Skeletal muscle tissue (tissue), 4 donors: ENCODE results near the gene GDNF. TPM values are rescaled to one million over a fixed set of nuclear protein-coding genes. Genes with fewer than 3 reads are reported as not detected.

Experiments used
- H3K27ac ChIP-seq: one replicate; pipeline ENCODE4 v1.7.0; 2013; ENCODE audit warnings: mild to moderate bottlenecking, low read depth, low read length, inconsistent platforms
- H3K27me3 ChIP-seq, 3 donors: one replicate each; pipeline ENCODE4 v1.7.0; 2013; ENCODE audit warnings: low read length in 3 of 3; ENCODE audit not compliant: control insufficient read depth in 3 of 3, insufficient read depth in 3 of 3
- H3K36me3 ChIP-seq, 3 donors: one replicate each; pipeline ENCODE4 v1.7.0; 2013; ENCODE audit warnings: low read length in 3 of 3; ENCODE audit not compliant: control insufficient read depth in 3 of 3, insufficient read depth in 3 of 3
- H3K4me1 ChIP-seq, 3 donors: one replicate each; pipeline ENCODE4 v1.7.0; 2013; ENCODE audit warnings: low read length in 3 of 3, mild to moderate bottlenecking in 3 of 3; ENCODE audit not compliant: control insufficient read depth in 3 of 3, insufficient read depth in 3 of 3
- H3K4me3 ChIP-seq, 3 donors: one replicate each; pipeline ENCODE4 v1.7.0; 2013; ENCODE audit warnings: low read length in 3 of 3
- H3K9ac ChIP-seq, 3 donors: one replicate each; pipeline ENCODE4 v1.7.0; 2013; ENCODE audit warnings: low read length in 3 of 3, mild to moderate bottlenecking in 3 of 3, moderate library complexity in 2 of 3, low read depth in 1 of 3
- H3K9me3 ChIP-seq, 3 donors: one replicate each; pipeline ENCODE4 v1.7.0; 2013; ENCODE audit warnings: low read length in 3 of 3; ENCODE audit not compliant: control insufficient read depth in 3 of 3
- total RNA-seq: library from RNA; depleted of rRNA; stranded (reverse); fragments of >200 nt; gene quantifications from one replicate; pipeline ENCODE4 v1.2.3, GENCODE V29; 2014
- donor health status: Osteomylitis.

GDNF gene
- 0.52 TPM for total RNA-seq

GRCh38 chr5:37839407-37840052 is at the start of gene GDNF:
TSS of gene GDNF (minus strand) at chr5:37840041. CDS start at chr5:37834796, 5,245 bp downstream.
- Histone ChIP-seq H3K36me3 (peaks cover 0 to 3% (median 0%) of the 10 kb centered on the region in 3 donors), H3K27me3 (peaks cover 36 to 57% (median 45%) of the 10 kb centered on the region in 3 donors), H3K4me3 (peak within 1 kb of the TSS; percentile 71 to 85 (median 73)), H3K27ac (peak within 1 kb of the TSS; percentile 87), H3K9me3 (no peaks in the 10 kb centered on the region), H3K9ac (peak within 1 kb of the TSS; percentile 81 to 91 (median 85)), H3K4me1 (peaks cover 24 to 41% (median 34%) of the 10 kb centered on the region in 3 donors)

GRCh38 chr5:37888476-37888875 is 48.6 kb upstream of the GDNF start:
- Histone ChIP-seq H3K27me3 (peaks cover 0 to 2% (median 0%) of the 10 kb centered on the region in 3 donors), H3K4me1 (no peaks in the 10 kb centered on the region)

GRCh38 chr5:37886242-37886905 is 46.5 kb upstream of the GDNF start:
- no peaks in the 10 kb centered on the region for H3K4me1 ChIP-seq
- no peak overlapping the region for H3K9ac ChIP-seq
- H3K9me3 ChIP-seq: no peaks in the 10 kb centered on the region

More at GRCh38 chr5:37888476-37888875, 48.6 kb upstream of the GDNF start:
- Histone ChIP-seq H3K27ac (no peak overlapping the region), H3K9ac (no peak overlapping the region), H3K36me3 (no peaks in the 10 kb centered on the region), H3K4me3 (no peak overlapping the region), H3K9me3 (no peaks in the 10 kb centered on the region)

GRCh38 chr5:37882636-37883035 is 42.8 kb upstream of the GDNF start:
- no peaks in the 10 kb centered on the region for H3K36me3 ChIP-seq

More at GRCh38 chr5:37886242-37886905, 46.5 kb upstream of the GDNF start:
- H3K4me3 ChIP-seq: no peak overlapping the region
- H3K27ac ChIP-seq: no peak overlapping the region
- H3K36me3 ChIP-seq: no peaks in the 10 kb centered on the region
- peaks cover 0 to 2% (median 0%) of the 10 kb centered on the region in 3 donors for H3K27me3 ChIP-seq

GRCh38 chr5:37881359-37881758 is 41.5 kb upstream of the GDNF start:
- H3K4me3 ChIP-seq: no peak overlapping the region
- H3K4me1 ChIP-seq: no peaks in the 10 kb centered on the region
- H3K9me3 ChIP-seq: no peaks in the 10 kb centered on the region
- no peaks in the 10 kb centered on the region for H3K36me3 ChIP-seq
- no peak overlapping the region for H3K27ac ChIP-seq
- no peak overlapping the region for H3K9ac ChIP-seq
- no peaks in the 10 kb centered on the region for H3K27me3 ChIP-seq

More at GRCh38 chr5:37882636-37883035, 42.8 kb upstream of the GDNF start:
- Histone ChIP-seq H3K4me1 (no peaks in the 10 kb centered on the region), H3K4me3 (no peak overlapping the region), H3K27ac (no peak overlapping the region), H3K9me3 (no peaks in the 10 kb centered on the region), H3K9ac (no peak overlapping the region), H3K27me3 (peaks cover 0 to 2% (median 0%) of the 10 kb centered on the region in 3 donors)

GRCh38 chr5:37876943-37877342 is 37.1 kb upstream of the GDNF start:
- Histone ChIP-seq H3K4me3 (no peak overlapping the region), H3K36me3 (no peaks in the 10 kb centered on the region), H3K27ac (no peak overlapping the region), H3K4me1 (no peaks in the 10 kb centered on the region), H3K27me3 (no peaks in the 10 kb centered on the region), H3K9me3 (no peaks in the 10 kb centered on the region), H3K9ac (no peak overlapping the region)

- H3K9me3 ChIP-seq: no peaks in the 10 kb centered on the region
- H3K9ac ChIP-seq: no peak overlapping the region
- H3K27me3 ChIP-seq: no peaks in the 10 kb centered on the region
- H3K27ac ChIP-seq: no peak overlapping the region
- H3K4me1 ChIP-seq: no peaks in the 10 kb centered on the region
- H3K4me3 ChIP-seq: no peak overlapping the region
- H3K36me3 ChIP-seq: no peaks in the 10 kb centered on the region
These were observed 36.4 kb upstream of the GDNF start for GRCh38 chr5:37876245-37876644.

GRCh38 chr5:37875051-37875787 is 35.4 kb upstream of the GDNF start:
- Histone ChIP-seq H3K27ac (no peak overlapping the region), H3K36me3 (no peaks in the 10 kb centered on the region), H3K27me3 (no peaks in the 10 kb centered on the region), H3K9ac (no peak overlapping the region), H3K9me3 (no peaks in the 10 kb centered on the region), H3K4me3 (no peak overlapping the region), H3K4me1 (no peaks in the 10 kb centered on the region)

GRCh38 chr5:37873988-37874387 is 34.1 kb upstream of the GDNF start:
- no peaks in the 10 kb centered on the region for H3K4me1 ChIP-seq
- H3K4me3 ChIP-seq: no peak overlapping the region
- H3K9me3 ChIP-seq: no peaks in the 10 kb centered on the region
- no peak overlapping the region for H3K9ac ChIP-seq
- H3K36me3 ChIP-seq: no peaks in the 10 kb centered on the region
- H3K27ac ChIP-seq: no peak overlapping the region
- no peaks in the 10 kb centered on the region for H3K27me3 ChIP-seq
